ENCODE data around the gene PTPN9. TPM values are rescaled to one million over a fixed set of nuclear protein-coding genes. Genes with fewer than 3 reads are reported as not detected.

The PTPN9 gene
- total and polyA plus RNA-seq, 2 of the 13 experiments (the other 11 are each of a cell fraction or from before 2014, with no cell fraction given): 16.6 to 19.9 TPM

GRCh38 chr15:75625542-75626347 lies 46.6 kb upstream of the PTPN9 start, which contains the start of gene SNUPN (continued):
- TF ChIP-seq ZBTB40 (IDR thresholded peaks at IDR 0.05) (no peak), ZBTB40 (CRISPR knock-in tag; IDR thresholded peaks at IDR 0.05) (peak; percentile 25; the same call in 1 of the 2 replicates), KAT8 (CRISPR knock-in tag; IDR thresholded peaks at IDR 0.05) (peak; percentile 89), ZNF749 (CRISPR knock-in tag; IDR thresholded peaks at IDR 0.05; ENCODE audit: borderline replicate concordance) (no peak), NFE2L2 (IDR thresholded peaks at IDR 0.05; ENCODE audit: low read length) (peak; percentile 46; the same call in 1 of the 2 replicates), KDM3A (CRISPR knock-in tag; IDR thresholded peaks at IDR 0.05; ENCODE audit: low read depth) (peak; percentile 92), ZSCAN5A (CRISPR knock-in tag; IDR thresholded peaks at IDR 0.05; ENCODE audit: borderline replicate concordance) (no peak), NAIF1 (CRISPR knock-in tag; IDR thresholded peaks at IDR 0.05; ENCODE audit: borderline replicate concordance) (no peak; the same call in 1 of the 2 replicates), HBP1 (CRISPR knock-in tag; IDR thresholded peaks at IDR 0.05; ENCODE audit: low read depth) (no peak; the same call in 1 of the 2 replicates), PBX3 (CRISPR knock-in tag; IDR thresholded peaks at IDR 0.05; ENCODE audit: borderline replicate concordance) (no peak), ZFP62 (CRISPR knock-in tag; IDR thresholded peaks at IDR 0.05) (no peak)

Measured in HepG2 (cell line).